NB4 (cell line): ENCODE measurements around the gene MEF2C.

Source experiments
- POLR2A ChIP-seq: IDR thresholded peaks from 2 replicates; pipeline ENCODE4 v1.6.1; 2011; ENCODE audit warnings: mild to moderate bottlenecking; ENCODE audit not compliant: insufficient read length; ENCODE audit errors: extremely low read depth
- TF ChIP-seq, protein P1 (sequence below): IDR thresholded peaks from one replicate; pipeline ENCODE4 v1.5.1; 2012; ENCODE audit warnings: low read depth, low read length

- no peak for TF ChIP-seq POLR2A
- TF ChIP-seq, protein P1, sequence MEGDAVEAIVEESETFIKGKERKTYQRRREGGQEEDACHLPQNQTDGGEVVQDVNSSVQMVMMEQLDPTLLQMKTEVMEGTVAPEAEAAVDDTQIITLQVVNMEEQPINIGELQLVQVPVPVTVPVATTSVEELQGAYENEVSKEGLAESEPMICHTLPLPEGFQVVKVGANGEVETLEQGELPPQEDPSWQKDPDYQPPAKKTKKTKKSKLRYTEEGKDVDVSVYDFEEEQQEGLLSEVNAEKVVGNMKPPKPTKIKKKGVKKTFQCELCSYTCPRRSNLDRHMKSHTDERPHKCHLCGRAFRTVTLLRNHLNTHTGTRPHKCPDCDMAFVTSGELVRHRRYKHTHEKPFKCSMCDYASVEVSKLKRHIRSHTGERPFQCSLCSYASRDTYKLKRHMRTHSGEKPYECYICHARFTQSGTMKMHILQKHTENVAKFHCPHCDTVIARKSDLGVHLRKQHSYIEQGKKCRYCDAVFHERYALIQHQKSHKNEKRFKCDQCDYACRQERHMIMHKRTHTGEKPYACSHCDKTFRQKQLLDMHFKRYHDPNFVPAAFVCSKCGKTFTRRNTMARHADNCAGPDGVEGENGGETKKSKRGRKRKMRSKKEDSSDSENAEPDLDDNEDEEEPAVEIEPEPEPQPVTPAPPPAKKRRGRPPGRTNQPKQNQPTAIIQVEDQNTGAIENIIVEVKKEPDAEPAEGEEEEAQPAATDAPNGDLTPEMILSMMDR: no peak
These were observed 49.6 kb upstream of the MEF2C start for GRCh38 chr5:88932541-88932940.
